ENCODE measurements around the gene OR10A2. TPM values are rescaled to one million over a fixed set of nuclear protein-coding genes. Genes with fewer than 3 reads are reported as not detected.
"Not testable (repeated sequence)": the region's sequence is repeated elsewhere in the genome, so short reads cannot be mapped to it uniquely, and the experiment has no call there.

Gene OR10A2, protein sequence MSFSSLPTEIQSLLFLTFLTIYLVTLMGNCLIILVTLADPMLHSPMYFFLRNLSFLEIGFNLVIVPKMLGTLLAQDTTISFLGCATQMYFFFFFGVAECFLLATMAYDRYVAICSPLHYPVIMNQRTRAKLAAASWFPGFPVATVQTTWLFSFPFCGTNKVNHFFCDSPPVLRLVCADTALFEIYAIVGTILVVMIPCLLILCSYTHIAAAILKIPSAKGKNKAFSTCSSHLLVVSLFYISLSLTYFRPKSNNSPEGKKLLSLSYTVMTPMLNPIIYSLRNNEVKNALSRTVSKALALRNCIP
- not detected for total RNA-seq

DNA sequence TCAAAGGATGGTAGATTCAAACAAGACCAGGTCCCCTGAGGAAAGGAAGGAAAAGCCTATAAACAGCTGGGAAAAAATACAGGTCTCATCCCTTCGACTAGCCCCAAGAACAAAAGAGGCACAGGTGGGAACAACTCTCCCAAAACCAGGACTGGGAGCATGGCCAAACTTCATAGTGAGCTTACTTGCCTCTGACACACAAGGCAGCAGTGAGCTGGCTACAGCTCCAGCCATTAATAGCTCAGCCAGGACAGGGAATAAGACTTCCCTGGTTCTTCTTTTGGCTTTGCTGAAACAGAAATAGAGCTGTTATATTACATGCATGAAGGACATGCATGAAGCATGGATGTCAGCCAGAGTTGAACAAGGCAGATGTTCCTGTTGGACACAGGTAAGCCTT, at the start of gene OR10A2:
Gene OR10A2 (plus strand): TSS at position 97 of the 400 bp plus-strand sequence. CDS start 6,698 bp downstream, outside the sequence.
- ChIA-PET POLR2A (no interaction called here), CTCF (no interaction called here)

DNA sequence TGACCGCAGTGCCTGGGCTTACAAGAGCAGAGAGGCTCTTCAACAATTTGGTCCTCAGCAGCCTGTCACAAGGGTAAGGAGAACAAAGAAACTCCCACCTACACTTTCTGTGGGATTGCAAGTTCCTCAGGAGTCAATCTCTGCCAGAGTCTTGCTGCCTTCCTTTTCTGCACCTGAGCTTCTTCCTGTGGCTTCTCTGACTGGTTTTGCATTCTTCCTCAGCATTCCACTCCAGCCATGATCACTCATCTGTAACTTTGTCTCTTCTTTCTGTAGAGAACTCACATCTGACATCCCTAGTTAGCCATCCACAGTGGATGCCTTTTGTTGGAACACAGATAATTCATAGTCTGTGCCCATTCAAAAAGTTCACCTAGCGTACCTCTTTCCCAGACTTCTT, 49.2 kb upstream of the OR10A2 start:
- POLR2A ChIA-PET, result no interaction called here
- CTCF ChIA-PET, result no interaction called here

DNA sequence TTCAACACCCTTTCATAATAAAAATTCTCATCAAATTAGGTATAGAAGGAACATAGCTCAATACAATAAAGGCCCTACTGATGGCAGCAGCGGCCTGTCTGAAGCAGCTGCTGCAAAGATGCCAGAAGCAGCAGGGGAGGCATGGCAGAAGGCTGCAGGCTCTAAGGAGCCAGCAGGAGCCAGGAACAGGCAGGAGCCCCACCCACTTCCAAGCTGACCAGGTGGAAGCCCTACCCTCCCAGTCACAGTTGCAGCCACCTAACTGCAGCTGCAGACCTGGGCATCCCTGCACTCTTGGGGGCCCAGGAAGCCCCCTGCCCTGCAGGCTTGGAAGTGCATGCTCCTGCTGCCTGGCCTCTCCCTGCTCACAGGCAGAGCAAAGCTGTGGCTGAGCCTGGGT, 45.2 kb upstream of the OR10A2 start:
- CTCF ChIA-PET, result no interaction called here

DNA sequence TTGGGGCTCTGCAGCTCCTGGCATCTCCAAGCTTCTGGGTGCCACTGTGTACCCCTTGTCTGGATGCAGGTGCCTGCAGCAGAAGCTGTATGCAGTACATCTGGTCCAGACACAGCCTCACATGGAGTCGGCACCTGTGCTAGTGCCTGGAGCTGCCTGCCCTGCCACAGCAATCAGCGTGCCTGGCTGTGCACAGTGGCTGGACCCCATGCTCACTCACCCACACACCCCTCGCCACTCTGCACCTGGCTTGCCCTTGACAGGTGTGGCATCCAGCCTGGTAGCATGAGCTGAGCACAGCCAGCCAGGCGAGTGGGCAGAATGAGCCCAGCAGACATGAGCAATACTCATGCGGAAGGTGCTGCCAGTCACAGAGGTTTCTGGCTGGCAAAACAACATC, 43.9 kb upstream of the OR10A2 start:
- ChIA-PET CTCF (no interaction called here), POLR2A (no interaction called here)

More for the DNA sequence above, 45.2 kb upstream of the OR10A2 start:
- POLR2A ChIA-PET, result interaction anchor here (0.7 kb wide), 1 partner anchor 21 kb away, joined by 3 read pairs; no protein-coding TSS in a partner anchor

DNA sequence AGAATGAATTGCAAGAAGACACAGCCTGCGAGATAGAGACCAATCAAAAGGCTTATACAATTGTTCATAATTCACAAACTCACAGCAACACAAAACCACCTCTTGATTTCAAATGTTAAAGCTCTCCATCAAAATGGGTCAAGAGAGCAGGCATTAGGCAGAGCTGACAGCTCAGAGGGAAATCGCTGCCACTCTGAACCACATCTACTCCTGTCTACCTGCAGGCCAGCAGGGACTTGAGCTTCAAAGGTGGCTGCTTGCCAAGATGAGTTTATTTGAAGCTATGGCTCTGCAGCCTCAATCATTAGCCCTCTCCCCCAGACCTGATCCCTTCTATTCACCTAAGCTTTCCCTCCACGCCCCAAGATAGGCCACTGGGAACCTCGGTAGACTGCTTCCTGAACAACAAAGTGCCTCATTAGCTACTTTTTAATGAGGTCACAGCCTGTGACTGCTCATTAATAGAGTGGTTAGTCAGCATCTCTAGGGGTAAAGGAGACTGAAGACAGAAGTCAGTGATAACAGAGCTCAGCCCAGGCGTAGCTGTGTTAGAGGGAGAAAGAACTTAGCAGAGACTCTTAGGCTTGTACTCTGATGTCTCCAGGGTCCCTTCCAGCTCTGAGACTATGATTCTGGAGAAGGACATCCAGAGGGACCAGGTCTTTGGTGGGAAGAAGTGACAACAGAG, 38.6 kb upstream of the OR10A2 start:
- CTCF ChIA-PET, result interaction anchor here (2.9 kb wide), 1 partner anchor 12 kb away, joined by 9 read pairs; no protein-coding TSS in a partner anchor
- POLR2A ChIA-PET, result no interaction called here

DNA sequence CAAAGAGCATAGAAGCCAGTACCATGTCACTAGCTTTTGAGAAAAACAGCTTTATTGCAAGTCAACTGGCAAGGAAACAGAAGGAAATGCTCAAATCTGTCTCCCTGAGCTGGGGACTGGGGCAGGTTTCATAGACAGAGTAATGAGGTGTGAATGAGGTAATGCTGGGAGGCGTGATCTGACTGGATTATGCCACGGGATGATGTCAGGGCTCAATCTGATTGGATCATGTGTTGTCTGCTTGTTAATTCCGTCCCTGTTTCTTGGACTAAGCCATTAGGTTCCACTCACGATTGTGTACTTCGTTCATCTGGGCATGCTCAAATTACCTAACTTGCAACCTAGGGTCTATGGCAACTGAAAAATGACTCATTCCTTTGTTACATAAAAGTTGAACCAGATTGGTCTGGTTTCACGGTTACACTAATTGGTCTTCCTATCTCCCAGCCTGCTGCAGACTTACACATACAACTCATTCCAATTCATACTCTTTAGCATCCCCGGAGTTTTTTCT, 37.6 kb upstream of the OR10A2 start:
- CTCF ChIA-PET, result interaction anchor here (2.9 kb wide), 1 partner anchor 13 kb away, joined by 9 read pairs; no protein-coding TSS in a partner anchor
- POLR2A ChIA-PET, result no interaction called here

DNA sequence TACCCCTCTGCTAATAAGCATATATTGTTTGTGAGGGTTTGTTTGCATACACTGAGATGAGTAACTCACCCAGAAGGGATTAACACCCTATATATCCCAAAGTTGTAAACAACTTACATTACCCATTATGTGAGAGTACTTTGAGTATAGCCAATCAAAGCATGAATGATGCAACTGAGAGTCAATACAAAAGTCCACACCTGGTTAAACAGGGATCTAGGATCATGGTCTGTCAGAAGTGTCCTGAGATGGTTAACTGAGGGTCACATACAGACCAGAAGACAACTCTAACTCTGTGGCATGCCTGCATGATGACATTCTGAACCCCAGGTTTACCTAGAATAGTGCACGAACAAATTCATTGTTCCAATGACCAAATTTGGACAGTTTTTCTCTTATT, 34.8 kb upstream of the OR10A2 start:
- ChIA-PET CTCF (no interaction called here), POLR2A (no interaction called here)

DNA sequence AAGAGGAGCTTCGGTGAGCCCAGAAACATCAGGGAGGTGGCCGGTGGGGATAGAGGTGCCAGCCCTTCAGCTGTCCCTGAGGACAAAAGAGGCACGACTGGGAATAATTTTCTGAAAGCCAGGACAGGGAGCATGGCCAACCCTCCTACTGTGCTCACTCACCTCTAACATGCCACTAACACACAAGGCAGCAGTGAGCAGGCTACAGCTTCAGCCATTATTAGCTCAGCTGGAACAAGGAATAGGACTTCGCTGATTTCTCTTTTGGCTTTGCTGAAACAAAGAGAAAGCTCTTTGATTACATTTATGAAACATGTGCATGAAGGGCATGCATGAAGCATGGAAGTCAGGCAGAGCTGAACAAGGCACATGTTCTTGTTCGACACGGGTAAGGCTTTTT, 29.5 kb upstream of the OR10A2 start:
- POLR2A ChIA-PET, result no interaction called here

DNA sequence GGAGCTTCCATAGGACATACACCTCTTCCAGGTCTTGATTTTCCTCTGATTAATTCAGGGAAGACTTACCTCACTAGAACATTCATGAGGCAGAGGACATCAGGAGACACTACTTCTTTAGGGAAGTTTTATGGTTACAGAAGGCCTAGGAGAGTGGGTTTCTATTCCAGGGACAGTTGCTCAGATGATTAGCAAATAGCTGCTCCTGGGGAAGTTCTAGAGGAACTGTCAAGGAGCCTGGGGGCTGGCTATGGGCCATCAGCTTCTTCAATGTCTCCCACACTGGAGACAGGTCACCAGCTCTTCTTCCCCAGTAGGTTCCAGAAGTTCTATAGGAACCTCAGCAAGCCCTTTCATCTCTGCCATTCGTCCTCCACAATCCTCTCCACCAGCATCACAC, 28.8 kb upstream of the OR10A2 start:
- CTCF ChIA-PET, result no interaction called here
- POLR2A ChIA-PET, result no interaction called here

More for the DNA sequence above, 29.5 kb upstream of the OR10A2 start:
- CTCF ChIA-PET, result no interaction called here

DNA sequence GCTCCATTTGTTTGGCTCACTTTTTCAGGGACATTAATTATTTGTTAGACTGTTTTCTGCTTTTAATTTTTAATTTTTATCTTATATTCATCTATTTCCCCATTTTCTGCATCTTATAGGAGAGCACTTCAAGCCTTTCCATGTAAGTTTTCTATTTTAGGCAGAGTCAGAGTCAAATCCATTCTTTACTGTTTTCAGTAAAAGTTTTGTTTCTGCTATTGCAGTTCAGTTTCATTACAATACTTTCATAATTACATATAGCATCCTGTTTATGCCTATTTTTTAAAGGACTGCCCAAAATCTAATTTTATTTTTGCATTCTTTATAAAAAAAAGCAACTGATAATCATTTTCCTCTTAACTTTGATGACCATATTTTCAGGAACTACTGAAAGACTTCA, 21.2 kb upstream of the OR10A2 start:
- CTCF ChIA-PET, result interaction anchor here (0.7 kb wide), 1 partner anchor 87 kb away, joined by 3 read pairs; no protein-coding TSS in a partner anchor
- POLR2A ChIA-PET, result no interaction called here

DNA sequence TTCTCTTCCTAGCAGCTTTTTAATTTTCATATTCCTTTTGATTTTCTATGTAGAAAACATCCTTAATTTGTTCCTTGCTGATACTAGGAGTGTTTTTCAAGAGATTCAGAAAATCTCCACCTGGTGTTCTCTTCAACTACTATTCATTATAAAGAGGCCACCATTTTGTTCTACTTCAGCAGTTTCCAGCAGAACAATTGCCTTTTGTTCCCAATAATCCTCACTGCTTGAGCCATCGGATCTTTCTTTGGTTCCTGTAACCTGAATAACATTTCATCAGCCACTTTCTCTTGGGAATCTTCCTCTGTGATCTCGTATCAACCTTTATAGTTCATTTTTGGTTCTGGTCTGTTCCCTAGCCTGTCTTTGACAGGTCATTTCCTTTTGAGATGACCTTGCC, 19.2 kb upstream of the OR10A2 start:
- ChIA-PET POLR2A (no interaction called here), CTCF (interaction anchor here (1.2 kb wide), 1 partner anchor 31 kb away, joined by 3 read pairs; no protein-coding TSS in a partner anchor)

DNA sequence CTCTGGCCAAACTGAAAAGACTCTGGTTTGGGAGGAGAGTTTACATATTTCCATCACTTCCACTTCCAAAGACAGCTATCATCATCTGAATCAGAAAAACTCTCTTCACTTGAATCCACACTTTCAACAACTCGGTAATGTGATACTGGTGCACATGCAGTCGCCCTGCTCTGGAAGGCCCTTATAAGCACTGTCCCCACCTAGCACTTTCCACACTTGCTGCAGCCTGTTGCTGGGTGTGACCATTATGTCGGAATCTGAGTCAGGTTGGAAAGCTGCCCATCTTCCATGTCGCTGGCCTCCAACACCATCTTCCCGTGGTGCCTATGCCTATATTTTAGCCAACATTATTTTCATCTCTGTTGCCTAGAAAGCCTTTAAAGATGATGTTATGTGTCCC, 18.5 kb upstream of the OR10A2 start:
- ChIA-PET POLR2A (no interaction called here), CTCF (no interaction called here)

DNA sequence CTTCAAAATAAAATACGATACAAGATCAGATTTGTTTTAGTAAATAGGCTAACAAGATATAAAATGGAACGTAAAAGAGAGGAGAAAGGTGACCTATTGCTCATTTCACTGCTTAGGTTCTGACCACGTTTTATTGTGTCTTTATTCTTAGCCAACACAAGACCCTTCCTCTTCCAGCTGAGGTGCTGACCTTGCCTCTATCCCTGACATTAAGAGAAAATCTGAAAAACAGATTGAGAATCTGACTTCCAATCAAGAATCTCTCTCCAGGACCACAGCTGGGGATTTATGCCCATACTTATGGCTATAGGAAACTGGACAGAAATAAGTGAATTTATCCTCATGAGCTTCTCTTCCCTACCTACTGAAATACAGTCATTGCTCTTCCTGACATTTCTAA, 17.5 kb upstream of the OR10A2 start, which contains the start of gene OR10A5:
Gene OR10A5 (plus strand): TSS at position 301 of the 400 bp plus-strand sequence. CDS start 0 bp downstream, at position 301.
- ChIA-PET POLR2A (no interaction called here), CTCF (no interaction called here)

DNA sequence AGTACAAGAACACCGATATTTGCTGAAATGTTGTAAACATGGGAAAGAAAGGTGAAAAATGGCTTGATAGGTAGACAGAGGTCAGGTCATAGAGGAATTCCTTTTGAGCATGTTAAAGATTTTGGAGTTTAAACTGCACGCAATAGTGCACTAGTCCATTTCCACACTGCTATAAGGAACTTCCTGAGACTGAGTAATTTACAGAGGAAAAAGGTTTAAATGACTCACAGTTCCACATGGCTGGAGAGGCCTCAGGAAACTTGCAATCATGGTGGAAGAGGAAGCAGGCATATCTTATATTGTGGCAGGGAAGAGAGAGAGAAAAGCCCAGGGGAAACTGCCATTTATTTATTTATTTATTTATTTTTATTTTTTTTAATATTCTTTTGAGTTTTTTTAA, 12.3 kb upstream of the OR10A2 start:
- POLR2A ChIA-PET, result no interaction called here
- CTCF ChIA-PET, result no interaction called here

DNA sequence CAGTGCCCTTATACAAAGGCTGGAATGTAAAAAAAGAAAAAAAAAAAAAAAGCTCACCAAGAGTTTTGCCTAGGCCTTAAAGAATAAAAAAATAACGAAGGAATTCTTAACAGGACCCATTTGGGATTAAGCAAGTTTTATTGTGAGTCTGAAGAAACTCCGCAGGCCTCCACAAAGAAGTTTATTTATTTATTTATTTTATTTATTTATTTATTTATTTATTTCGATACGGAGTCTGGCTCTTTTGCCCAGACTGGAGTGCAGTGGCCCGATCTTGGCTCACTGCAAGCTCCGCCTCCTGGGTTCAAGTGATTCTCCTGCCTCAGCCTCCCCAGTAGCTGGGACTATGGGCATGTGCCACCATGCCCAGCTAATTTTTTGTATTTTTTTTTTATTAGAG, 8.1 kb upstream of the OR10A2 start:
- POLR2A ChIA-PET, CTCF ChIA-PET: not testable (repeated sequence)

DNA sequence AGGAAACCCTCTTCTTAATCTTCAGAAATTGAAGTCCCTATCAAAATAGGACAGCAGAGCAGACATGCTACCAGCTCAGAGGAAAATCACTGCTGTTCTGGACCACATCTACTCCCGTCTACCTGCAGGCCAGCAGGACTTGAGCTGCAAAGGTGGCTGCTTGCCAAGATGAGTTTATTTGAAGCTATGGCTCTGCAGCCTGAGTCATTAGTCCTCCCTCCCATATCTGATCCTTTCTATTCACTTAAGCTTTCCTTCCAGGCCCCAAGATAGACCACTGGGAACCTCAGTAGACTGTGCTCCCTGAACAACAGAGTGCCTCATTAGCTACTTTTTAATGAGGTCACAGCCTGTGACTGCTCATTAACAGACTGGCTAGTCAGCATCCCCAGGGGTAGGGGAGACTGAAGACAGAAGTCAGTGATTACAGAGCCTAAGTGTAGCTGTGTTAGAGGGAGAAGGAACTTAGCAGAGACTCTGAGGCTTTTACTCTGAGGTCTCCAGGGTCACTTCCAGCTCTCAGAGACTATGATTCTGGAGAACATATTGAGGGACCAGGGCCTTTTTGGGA, 6.8 kb upstream of the OR10A2 start:
- POLR2A ChIA-PET, result no interaction called here
- CTCF ChIA-PET, result no interaction called here

DNA sequence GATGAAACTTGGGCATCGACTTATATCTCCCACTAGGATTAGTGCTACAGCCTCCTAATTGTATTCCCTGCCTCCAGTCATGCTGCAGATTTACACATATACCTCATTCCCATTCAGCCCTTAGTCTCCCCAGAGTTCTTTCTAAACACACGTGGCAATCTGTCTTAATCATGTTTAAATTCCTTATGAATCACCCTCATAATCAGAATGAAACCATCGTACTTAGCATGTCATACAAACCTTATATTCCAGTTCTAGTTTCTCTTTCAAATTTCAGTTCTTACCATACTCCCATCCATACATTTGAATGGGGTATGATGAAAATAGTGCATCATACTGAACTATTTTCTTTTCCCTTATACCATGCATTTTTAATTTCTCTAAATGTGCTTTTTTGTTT, 6.0 kb upstream of the OR10A2 start:
- ChIA-PET CTCF (no interaction called here), POLR2A (no interaction called here)

DNA sequence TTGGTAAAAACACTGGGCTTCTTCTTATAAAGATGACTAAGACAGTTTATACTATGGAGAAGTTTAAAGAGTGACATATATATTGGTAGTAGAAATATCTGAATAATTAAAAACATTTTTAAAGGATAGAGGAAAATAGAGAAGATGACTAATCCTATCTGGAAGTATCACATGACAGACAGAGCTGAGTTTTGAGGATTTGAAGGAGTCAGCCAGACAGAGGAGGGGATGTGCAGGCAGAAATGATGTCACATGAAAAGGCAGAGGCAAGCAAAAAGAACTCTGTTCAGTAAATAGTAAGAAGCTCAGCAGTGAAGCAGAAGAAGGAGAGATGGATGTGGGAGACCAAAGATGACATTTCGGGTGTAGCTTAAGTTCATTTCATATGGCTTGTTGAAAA, 1.6 kb downstream of the OR10A2 start:
- CTCF ChIA-PET, result no interaction called here

DNA sequence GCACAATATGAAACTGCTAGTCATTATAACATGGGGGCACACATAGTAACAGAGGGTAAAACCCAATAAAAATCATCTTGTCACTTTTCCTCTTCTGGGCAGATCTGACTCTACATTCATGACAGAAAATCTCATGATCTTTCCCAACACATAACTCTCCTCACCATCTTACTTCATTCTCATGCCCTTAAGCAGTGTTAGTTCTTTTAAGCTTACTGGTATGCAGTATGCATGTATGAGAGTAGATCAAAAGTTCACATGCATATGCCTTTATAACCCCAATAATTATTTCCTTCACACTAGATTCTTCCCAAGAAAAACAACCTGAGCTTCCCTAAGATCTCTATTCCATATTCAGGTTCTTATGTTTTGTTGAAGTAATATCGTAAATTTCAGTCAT, 8.4 kb downstream of the OR10A2 start:
- ChIA-PET POLR2A (no interaction called here), CTCF (no interaction called here)

More for the DNA sequence above, 1.6 kb downstream of the OR10A2 start:
- POLR2A ChIA-PET, result no interaction called here

DNA sequence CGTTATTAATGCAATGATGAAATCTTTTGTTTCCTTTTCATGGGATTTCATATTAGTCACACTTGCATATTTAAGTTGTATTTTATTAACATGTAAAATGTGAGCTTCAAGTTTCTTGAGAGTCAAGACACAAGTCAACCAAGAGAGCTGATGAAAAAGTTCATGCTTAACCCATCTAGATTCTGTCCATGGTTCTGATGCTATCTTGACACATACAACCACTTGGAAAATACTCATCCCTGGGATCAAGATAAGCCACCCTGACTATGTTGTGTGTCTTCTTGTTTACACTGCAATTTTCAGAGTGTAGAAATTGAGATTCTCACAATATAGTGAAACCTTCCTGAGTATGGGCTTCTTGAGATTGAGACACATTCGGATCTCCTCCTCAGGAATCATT, 12.9 kb downstream of the OR10A2 start:
- ChIA-PET CTCF (no interaction called here), POLR2A (no interaction called here)

DNA sequence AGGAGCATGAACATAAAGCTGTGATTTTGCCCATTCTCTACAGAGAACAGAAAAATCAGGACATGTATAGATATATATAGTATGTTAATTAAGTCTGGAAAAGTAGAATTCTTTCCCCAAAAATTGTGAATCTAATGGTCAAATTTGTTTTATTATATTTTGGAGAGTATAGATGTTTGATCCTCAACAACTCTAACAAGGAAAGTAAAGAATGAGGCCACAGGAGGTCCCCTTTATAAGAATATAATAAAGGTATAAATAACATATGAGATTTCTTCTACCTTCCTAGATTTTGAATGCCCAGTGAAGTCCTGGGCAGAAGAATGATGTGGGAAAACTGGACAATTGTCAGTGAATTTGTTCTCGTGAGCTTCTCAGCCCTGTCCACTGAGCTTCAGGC, 13.5 kb downstream of the OR10A2 start, which contains the start of gene OR10A4:
Gene OR10A4 (plus strand): TSS at position 301 of the 400 bp plus-strand sequence. CDS start 23 bp downstream, at position 324.
- ChIA-PET CTCF (no interaction called here), POLR2A (no interaction called here)

All from activated CD8-positive, alpha-beta memory T cell treated with anti-CD3 and anti-CD28 coated beads for 36 hours (primary cell).